Uterus (tissue), 4 donors: ENCODE measurements around the gene PFKM. TPM values are rescaled to one million over a fixed set of nuclear protein-coding genes. Genes with fewer than 3 reads are reported as not detected.

ENCODE experiments used
- DNase-seq, 2 donors: peaks; one replicate each; pipeline ENCODE4 v3.0.0-alpha.2; 2019 to 2020
- H3K27ac ChIP-seq, 2 donors: fragments of 200-600 bp; sonication (generic); 1 replicate in 1 of 2; 2 replicates in 1 of 2; pipeline ENCODE4 v1.5.1; 2016 to 2018
- H3K27me3 ChIP-seq, 2 donors: fragments of 200-600 bp; sonication (generic); one replicate each; pipeline ENCODE4 v1.5.1; 2018 to 2019; ENCODE audit warnings: control low read depth in 1 of 2
- H3K36me3 ChIP-seq, 2 donors: fragments of 200-600 bp; sonication (generic); one replicate each; pipeline ENCODE4 v1.5.1; 2019; ENCODE audit warnings: control low read depth in 1 of 2
- H3K4me1 ChIP-seq, 2 donors: fragments of 200-600 bp; sonication (generic); one replicate each; pipeline ENCODE4 v1.5.1; 2018 to 2019; ENCODE audit warnings: control low read depth in 1 of 2
- H3K4me3 ChIP-seq, 2 donors: fragments of 200-600 bp; sonication (generic); 1 replicate in 1 of 2; 2 replicates in 1 of 2; pipeline ENCODE4 v1.5.1; 2018 to 2019; ENCODE audit warnings: mild to moderate bottlenecking in 1 of 2
- H3K9me3 ChIP-seq, 2 donors: fragments of 200-600 bp; sonication (generic); one replicate each; pipeline ENCODE4 v1.5.1; 2019; ENCODE audit warnings: control low read depth in 1 of 2
- POLR2A ChIP-seq, 2 donors: fragments of 450-650 bp; IDR thresholded peaks; one replicate each; pipeline ENCODE4 v1.6.1; 2016; ENCODE audit warnings: antibody characterized with exemption in 2 of 2, mild to moderate bottlenecking in 1 of 2, moderate library complexity in 1 of 2
- intact Hi-C: fragments of 100-400 bp; cut with DNase I; formaldehyde crosslinking; loops from one replicate; pipeline ENCODE4 v1.15.1; 2023; ENCODE audit warnings: low total_unique reads
- total RNA-seq, 4 donors: library from RNA; depleted of rRNA in 3 of 4; stranded (reverse); fragments of >200 nt in 3 of 4; gene quantifications; one replicate each; pipeline versions ENCODE4 v1.1.0 to v1.2.4, GENCODE V29; 2014 to 2023
- TF ChIP-seq, protein P1 (sequence below), 4 experiments: fragments of 200-600 bp in 2 of 4; fragments of 450-650 bp in 2 of 4; sonication (generic) in 2 of 4; IDR thresholded peaks; one replicate each; pipeline ENCODE4 v1.5.1; 2016 to 2019; ENCODE audit warnings: antibody characterized with exemption in 4 of 4, mild to moderate bottlenecking in 2 of 4, moderate library complexity in 1 of 4
- donor health status: DM: yes; HTN: yes; CAD: no.

The PFKM gene
- total RNA-seq, 4 donors from 2014 or later: 30.9 to 150 (median 70.8) TPM

DNA sequence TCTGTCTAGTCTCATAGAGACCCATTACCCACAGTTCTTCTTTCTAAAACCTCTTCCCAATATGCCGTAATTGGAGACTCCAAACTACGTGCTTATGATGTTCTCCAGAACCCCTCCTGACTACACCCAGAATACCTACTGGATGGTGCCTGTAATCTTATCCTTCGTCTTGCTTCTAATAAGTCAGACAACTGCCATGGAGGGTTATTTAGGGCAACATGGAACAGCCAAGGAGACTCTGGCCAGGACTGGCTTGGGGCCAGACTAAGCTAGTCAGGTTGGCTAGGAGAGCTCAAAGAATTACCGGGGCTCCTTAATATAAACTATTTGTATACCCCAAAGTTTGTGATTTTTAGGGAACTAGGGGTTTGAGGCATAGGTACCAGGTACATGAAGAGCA lies 6.8 kb downstream of the PFKM start:
- no peak for DNase-seq
- Histone ChIP-seq H3K9me3 (no peaks in the 10 kb centered on the region), H3K27ac (no peak overlapping the region), H3K4me1 (no peaks in the 10 kb centered on the region), H3K27me3 (no peaks in the 10 kb centered on the region), H3K36me3 (no peaks in the 10 kb centered on the region), H3K4me3 (no peak overlapping the region)
- no peak for TF ChIP-seq POLR2A (IDR thresholded peaks at IDR 0.05)
- TF ChIP-seq, protein P1, sequence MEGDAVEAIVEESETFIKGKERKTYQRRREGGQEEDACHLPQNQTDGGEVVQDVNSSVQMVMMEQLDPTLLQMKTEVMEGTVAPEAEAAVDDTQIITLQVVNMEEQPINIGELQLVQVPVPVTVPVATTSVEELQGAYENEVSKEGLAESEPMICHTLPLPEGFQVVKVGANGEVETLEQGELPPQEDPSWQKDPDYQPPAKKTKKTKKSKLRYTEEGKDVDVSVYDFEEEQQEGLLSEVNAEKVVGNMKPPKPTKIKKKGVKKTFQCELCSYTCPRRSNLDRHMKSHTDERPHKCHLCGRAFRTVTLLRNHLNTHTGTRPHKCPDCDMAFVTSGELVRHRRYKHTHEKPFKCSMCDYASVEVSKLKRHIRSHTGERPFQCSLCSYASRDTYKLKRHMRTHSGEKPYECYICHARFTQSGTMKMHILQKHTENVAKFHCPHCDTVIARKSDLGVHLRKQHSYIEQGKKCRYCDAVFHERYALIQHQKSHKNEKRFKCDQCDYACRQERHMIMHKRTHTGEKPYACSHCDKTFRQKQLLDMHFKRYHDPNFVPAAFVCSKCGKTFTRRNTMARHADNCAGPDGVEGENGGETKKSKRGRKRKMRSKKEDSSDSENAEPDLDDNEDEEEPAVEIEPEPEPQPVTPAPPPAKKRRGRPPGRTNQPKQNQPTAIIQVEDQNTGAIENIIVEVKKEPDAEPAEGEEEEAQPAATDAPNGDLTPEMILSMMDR (IDR thresholded peaks at IDR 0.05): no peak
- intact Hi-C loops: no loop called here

DNA sequence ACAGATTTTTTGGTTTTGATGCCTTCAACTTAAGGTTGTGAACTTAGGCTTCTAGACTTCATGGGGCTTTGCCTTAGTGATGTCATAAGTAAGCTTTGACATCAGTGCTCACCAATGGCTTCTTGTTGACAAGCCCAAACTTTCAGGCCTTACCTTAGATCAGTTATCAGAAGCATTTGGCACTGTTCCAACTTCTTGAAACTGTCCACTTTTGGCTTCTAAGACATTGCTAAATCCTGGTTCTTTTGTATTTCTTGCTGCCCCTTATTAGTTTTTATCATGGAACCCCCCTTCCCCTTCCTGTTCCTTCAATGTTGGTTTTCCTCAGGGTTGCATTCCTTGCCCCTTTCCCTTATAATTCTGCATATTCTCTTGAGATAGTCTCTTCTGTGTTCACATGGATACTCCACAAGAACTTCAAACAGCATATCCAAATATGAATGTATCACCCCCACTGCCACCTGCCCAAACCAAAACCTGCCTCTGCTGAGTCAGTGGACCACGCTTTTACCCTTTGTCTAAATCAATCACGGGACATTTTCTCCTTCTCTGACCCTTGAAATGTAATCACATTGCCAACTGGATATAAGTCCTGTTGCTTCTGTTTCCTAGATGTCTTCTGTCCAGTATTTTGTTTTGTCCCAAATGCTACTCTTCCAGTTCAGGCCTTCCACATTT lies 7.9 kb downstream of the PFKM start:
- no peaks in the 10 kb centered on the region for H3K4me1 ChIP-seq
- H3K4me3 ChIP-seq: no peak overlapping the region
- H3K36me3 ChIP-seq: no peaks in the 10 kb centered on the region
- no peaks in the 10 kb centered on the region for H3K27me3 ChIP-seq
- DNase-seq: no peak
- TF ChIP-seq, protein P1 (IDR thresholded peaks at IDR 0.05): no peak
- TF ChIP-seq POLR2A (IDR thresholded peaks at IDR 0.05): no peak
- H3K9me3 ChIP-seq: no peaks in the 10 kb centered on the region
- H3K27ac ChIP-seq: no peak overlapping the region
- intact Hi-C loops: no loop called here

DNA sequence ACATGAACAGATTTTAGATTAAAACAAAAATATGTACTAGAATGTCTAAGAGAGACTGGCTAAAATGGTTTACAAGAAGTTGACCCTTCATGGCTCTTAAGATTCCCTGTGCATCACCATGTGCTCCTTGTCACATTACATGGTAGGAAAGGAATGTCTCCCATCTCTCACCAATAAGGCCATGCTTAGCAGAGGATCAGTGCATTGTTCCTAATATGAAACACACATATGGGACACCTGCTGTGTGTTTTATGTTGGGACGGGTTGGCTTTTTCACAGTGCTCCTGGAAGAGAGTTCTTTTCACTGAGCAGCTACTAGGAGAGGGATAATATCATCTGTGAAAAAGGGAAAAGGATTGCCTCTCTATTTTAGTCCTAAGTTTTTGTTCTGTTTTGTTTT lies 9.6 kb downstream of the PFKM start:
- intact Hi-C loops: no loop called here
- DNase-seq: no peak
- no peaks in the 10 kb centered on the region for H3K9me3 ChIP-seq
- no peaks in the 10 kb centered on the region for H3K27me3 ChIP-seq
- H3K4me1 ChIP-seq: no peaks in the 10 kb centered on the region
- H3K27ac ChIP-seq: no peak overlapping the region
- H3K4me3 ChIP-seq: no peak overlapping the region
- TF ChIP-seq POLR2A (IDR thresholded peaks at IDR 0.05): no peak
- TF ChIP-seq, protein P1 (IDR thresholded peaks at IDR 0.05): no peak
- no peaks in the 10 kb centered on the region for H3K36me3 ChIP-seq

DNA sequence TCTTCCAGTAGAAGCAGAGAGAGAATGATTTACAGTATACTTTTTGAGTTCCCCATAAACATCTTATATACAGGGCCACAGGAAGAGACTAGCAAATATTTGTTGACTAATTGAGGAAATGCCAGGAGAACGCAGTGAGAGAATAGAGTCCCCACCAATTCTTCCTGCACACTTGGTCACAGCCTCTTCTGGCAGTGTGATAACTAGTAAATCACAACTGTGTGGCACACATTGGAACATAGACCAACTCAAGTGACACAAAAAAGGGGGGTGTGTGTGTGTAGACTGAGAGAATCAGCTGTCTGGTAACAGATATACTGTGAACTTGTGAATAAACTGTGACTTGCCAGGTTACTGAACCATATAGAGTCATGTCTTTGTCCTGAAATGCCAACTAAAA lies 10.2 kb downstream of the PFKM start:
- Histone ChIP-seq H3K4me1 (no peaks in the 10 kb centered on the region), H3K9me3 (no peaks in the 10 kb centered on the region), H3K27me3 (no peaks in the 10 kb centered on the region), H3K27ac (no peak overlapping the region), H3K4me3 (no peak overlapping the region), H3K36me3 (no peaks in the 10 kb centered on the region)
- TF ChIP-seq, protein P1 (IDR thresholded peaks at IDR 0.05): no peak
- no peak for TF ChIP-seq POLR2A (IDR thresholded peaks at IDR 0.05)
- no peak for DNase-seq
- intact Hi-C loops: no loop called here

DNA sequence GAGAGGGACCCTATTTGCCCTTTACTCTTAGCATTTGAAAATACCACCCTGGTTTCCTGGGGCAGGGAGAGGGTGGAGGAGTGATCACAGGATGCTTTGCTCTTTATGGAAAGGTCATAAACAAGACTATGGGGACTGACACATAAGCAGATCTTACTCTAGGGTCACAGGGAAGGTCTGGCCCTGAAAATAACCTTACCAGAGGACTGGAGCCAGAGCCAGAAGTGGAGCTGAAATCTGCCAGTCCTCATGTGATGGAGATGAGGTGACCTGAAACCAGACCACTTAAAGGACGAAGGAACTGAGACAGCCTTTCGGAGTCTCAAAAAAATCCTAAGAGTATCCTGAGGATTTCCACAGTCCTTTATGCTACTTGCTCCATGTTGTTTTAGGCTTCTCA lies 12.4 kb downstream of the PFKM start:
- no peak for DNase-seq
- TF ChIP-seq, protein P1 (IDR thresholded peaks at IDR 0.05): no peak
- Histone ChIP-seq H3K27me3 (no peaks in the 10 kb centered on the region), H3K4me3 (no peak overlapping the region), H3K9me3 (no peaks in the 10 kb centered on the region), H3K4me1 (no peaks in the 10 kb centered on the region), H3K36me3 (no peaks in the 10 kb centered on the region), H3K27ac (no peak overlapping the region)
- intact Hi-C loops: no loop called here
